ENCODE data around the gene ZCCHC7.

DNA sequence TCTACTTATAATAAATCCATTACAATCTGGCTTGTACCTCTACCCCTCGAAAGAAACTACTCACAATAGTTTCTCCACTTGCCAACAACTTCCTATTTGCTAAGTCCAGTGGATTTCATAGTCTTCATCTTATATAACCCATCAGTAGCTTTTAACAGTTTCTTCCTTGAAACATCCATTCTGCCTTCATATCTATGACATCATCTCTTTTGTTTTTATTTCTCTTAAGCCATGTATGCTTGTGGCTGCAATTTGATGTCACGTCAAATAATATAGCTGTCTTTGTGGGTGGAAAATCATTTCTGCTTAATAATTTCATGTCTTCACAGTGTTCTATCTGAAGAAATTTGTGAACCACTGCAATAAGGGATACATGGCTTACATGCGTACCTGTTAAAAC lies 224.7 kb downstream of the ZCCHC7 start:
- TF ChIP-seq, protein P1, sequence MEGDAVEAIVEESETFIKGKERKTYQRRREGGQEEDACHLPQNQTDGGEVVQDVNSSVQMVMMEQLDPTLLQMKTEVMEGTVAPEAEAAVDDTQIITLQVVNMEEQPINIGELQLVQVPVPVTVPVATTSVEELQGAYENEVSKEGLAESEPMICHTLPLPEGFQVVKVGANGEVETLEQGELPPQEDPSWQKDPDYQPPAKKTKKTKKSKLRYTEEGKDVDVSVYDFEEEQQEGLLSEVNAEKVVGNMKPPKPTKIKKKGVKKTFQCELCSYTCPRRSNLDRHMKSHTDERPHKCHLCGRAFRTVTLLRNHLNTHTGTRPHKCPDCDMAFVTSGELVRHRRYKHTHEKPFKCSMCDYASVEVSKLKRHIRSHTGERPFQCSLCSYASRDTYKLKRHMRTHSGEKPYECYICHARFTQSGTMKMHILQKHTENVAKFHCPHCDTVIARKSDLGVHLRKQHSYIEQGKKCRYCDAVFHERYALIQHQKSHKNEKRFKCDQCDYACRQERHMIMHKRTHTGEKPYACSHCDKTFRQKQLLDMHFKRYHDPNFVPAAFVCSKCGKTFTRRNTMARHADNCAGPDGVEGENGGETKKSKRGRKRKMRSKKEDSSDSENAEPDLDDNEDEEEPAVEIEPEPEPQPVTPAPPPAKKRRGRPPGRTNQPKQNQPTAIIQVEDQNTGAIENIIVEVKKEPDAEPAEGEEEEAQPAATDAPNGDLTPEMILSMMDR (IDR thresholded peaks at IDR 0.05; ENCODE audit: insufficient read depth, low read length): no peak
- TF ChIP-seq POLR2AphosphoS5 (IDR thresholded peaks at IDR 0.05; ENCODE audit: low read depth) (no peak), GABPA (IDR thresholded peaks at IDR 0.05; ENCODE audit: low read depth) (no peak)
- TF ChIP-seq, protein P2, sequence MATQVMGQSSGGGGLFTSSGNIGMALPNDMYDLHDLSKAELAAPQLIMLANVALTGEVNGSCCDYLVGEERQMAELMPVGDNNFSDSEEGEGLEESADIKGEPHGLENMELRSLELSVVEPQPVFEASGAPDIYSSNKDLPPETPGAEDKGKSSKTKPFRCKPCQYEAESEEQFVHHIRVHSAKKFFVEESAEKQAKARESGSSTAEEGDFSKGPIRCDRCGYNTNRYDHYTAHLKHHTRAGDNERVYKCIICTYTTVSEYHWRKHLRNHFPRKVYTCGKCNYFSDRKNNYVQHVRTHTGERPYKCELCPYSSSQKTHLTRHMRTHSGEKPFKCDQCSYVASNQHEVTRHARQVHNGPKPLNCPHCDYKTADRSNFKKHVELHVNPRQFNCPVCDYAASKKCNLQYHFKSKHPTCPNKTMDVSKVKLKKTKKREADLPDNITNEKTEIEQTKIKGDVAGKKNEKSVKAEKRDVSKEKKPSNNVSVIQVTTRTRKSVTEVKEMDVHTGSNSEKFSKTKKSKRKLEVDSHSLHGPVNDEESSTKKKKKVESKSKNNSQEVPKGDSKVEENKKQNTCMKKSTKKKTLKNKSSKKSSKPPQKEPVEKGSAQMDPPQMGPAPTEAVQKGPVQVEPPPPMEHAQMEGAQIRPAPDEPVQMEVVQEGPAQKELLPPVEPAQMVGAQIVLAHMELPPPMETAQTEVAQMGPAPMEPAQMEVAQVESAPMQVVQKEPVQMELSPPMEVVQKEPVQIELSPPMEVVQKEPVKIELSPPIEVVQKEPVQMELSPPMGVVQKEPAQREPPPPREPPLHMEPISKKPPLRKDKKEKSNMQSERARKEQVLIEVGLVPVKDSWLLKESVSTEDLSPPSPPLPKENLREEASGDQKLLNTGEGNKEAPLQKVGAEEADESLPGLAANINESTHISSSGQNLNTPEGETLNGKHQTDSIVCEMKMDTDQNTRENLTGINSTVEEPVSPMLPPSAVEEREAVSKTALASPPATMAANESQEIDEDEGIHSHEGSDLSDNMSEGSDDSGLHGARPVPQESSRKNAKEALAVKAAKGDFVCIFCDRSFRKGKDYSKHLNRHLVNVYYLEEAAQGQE (IDR thresholded peaks at IDR 0.05; ENCODE audit: insufficient replicate concordance, low read depth): no peak

Data from HL-60 (cell line).